ENCODE data around the gene CCDC184.

DNA sequence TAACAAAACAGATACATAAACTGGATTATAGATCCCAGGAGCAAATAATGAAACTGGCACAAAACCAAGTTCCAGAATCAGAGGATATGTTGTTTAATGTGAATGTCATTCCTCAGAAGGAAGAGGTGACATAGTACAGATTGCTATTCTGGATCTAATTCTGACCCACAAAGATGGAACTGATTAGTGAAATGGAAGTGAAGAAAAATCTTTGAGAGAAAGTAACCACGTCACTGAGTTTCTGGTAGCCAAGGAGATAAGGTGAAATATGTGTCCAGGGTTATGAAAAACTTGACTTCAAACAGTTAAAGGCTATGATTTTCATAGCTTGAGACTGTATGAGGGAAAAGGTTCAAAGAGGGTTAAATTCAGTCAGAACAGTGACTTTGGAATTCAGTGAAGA lies 11.4 kb downstream of the CCDC184 start:
- TF ChIP-seq, protein P1, sequence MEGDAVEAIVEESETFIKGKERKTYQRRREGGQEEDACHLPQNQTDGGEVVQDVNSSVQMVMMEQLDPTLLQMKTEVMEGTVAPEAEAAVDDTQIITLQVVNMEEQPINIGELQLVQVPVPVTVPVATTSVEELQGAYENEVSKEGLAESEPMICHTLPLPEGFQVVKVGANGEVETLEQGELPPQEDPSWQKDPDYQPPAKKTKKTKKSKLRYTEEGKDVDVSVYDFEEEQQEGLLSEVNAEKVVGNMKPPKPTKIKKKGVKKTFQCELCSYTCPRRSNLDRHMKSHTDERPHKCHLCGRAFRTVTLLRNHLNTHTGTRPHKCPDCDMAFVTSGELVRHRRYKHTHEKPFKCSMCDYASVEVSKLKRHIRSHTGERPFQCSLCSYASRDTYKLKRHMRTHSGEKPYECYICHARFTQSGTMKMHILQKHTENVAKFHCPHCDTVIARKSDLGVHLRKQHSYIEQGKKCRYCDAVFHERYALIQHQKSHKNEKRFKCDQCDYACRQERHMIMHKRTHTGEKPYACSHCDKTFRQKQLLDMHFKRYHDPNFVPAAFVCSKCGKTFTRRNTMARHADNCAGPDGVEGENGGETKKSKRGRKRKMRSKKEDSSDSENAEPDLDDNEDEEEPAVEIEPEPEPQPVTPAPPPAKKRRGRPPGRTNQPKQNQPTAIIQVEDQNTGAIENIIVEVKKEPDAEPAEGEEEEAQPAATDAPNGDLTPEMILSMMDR (IDR thresholded peaks at IDR 0.05), result no peak
- TF ChIP-seq POLR2AphosphoS5 (IDR thresholded peaks at IDR 0.05), result no peak
- no peak for TF ChIP-seq POLR2A (IDR thresholded peaks at IDR 0.05)
